KOPT-K1 (cell line): ENCODE data around the gene BRAF.
"Not testable (repeated sequence)": the region's sequence is repeated elsewhere in the genome, so short reads cannot be mapped to it uniquely, and the experiment has no call there.

Source experiments
- H3K27ac ChIP-seq: fragments of 200-600 bp; sonication (generic); 2 replicates; pipeline ENCODE4 v1.5.1; 2016; ENCODE audit warnings: antibody characterized with exemption, mild to moderate bottlenecking, low read depth, low read length; ENCODE audit not compliant: poor library complexity, severe bottlenecking
- H3K36me3 ChIP-seq: fragments of 200-600 bp; sonication (generic); 2 replicates; pipeline ENCODE4 v1.5.1; 2017; ENCODE audit warnings: antibody characterized with exemption, mild to moderate bottlenecking, low read length, moderate library complexity; ENCODE audit not compliant: insufficient read depth
- H3K9me3 ChIP-seq: fragments of 200-600 bp; sonication (generic); 2 replicates; pipeline ENCODE4 v1.5.1; 2017; ENCODE audit warnings: antibody characterized with exemption, low read length, mild to moderate bottlenecking; ENCODE audit not compliant: insufficient read depth, poor library complexity, severe bottlenecking

BRAF gene

DNA sequence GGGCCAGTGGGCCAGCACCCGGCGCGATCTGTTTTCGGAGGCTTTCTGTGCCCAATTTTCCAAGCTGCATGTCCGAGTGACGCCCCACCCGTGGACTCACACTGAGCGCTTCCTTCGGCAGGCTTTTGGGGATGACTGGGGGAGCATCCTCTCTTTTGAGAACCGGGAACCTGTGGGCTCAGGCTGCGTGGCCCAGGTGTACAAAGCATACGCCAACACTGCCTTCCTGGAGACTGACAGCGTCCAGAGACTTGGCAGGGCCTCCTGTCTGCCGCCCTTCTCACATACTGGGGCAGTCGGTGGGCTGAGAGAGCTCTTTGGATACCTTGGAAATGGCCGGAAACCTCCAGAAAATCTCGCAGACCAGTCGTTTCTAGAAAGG lies 251.0 kb downstream of the BRAF start:
- peak overlapping the region; percentile 89 for H3K27ac ChIP-seq
- H3K36me3 ChIP-seq = peaks cover 34% of the 10 kb centered on the region
- H3K9me3 ChIP-seq = no peaks in the 10 kb centered on the region

GRCh38 chr7:140673063-140673773 lies 251.5 kb downstream of the BRAF start:
- Histone ChIP-seq H3K27ac (peak overlapping the region; percentile 89), H3K9me3 (no peaks in the 10 kb centered on the region), H3K36me3 (peaks cover 29% of the 10 kb centered on the region)

DNA sequence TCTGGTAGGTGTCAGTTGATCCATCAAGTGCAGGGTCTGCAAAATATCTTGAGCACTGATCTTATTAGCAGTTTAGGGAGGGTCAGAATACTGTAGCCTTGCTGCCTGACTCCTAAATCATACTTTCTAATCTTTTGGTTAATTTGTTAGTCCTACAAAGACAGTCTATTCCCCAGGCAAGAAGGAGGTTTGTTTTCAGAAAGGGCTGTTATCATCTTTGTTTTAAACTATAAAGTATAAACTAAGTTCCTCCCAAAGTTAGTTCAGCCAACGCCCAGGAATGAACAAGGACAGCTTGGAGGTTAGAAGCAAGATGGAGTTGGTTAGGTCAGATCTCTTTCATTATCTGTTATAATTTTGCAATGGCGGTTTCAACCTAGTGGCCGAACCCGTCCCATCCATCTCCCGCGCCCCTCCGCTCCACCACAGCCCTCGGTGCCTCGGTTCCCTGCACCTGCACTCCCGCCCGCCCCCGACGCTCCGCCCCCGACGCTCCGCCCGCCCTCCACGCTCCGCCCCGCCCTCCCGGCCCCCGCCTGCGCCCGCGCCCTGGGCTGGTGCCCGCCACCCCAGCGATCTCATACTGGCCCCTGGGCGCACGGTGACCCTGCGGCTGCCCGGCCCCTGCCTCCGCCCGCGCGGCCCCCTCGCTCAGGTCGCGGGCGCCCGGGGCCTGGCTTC lies 252.2 kb downstream of the BRAF start, which contains the start of gene ADCK2:
Gene ADCK2 (plus strand): TSS at position 564 of the 681 bp plus-strand sequence. CDS start 386 bp downstream, outside the sequence.
- peak within 1 kb of the TSS; percentile 89 for H3K27ac ChIP-seq

GRCh38 chr7:140671966-140672365 lies 252.8 kb downstream of the BRAF start:
- peaks cover 17% of the 10 kb centered on the region for H3K36me3 ChIP-seq
- H3K27ac ChIP-seq = peak overlapping the region; percentile 89
- no peaks in the 10 kb centered on the region for H3K9me3 ChIP-seq

More for the DNA sequence above, 252.2 kb downstream of the BRAF start, which contains the start of gene ADCK2:
- H3K36me3 ChIP-seq = peaks cover 22% of the 10 kb centered on the region
- H3K9me3 ChIP-seq = no peaks in the 10 kb centered on the region

DNA sequence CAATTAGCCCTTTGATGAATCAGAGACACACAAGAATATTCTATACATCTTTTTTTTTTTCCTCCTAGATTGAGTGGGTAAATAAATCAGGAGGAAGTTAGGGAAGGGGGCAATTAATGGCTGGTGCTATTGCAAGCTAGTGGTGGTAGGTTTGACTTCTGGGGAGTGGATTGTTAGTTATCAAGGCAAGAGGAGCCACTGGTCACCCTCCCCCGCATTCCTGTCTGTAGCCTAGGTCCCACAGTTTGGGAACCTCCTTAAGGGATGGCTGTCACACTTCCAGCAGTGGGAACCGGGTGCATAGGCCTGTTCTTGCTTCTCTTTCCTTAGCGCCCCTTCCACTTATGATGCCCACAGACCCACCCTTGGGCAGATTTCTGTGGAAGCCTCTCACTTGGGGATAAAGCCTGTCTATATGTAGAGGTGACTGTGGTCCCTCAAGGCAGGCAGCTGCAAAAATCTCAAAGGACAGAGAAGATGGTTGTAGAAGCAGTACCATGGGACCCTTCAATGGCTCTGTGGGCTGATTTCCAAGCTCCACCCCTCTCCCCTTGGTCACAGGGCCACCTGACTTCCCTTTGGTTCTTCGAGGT lies 254.3 kb downstream of the BRAF start:
- no peaks in the 10 kb centered on the region for H3K9me3 ChIP-seq
- peaks cover 2% of the 10 kb centered on the region for H3K36me3 ChIP-seq
- no peak overlapping the region for H3K27ac ChIP-seq

GRCh38 chr7:140669862-140670261 lies 254.9 kb downstream of the BRAF start:
- H3K27ac ChIP-seq, H3K9me3 ChIP-seq, H3K36me3 ChIP-seq: not testable (repeated sequence)

DNA sequence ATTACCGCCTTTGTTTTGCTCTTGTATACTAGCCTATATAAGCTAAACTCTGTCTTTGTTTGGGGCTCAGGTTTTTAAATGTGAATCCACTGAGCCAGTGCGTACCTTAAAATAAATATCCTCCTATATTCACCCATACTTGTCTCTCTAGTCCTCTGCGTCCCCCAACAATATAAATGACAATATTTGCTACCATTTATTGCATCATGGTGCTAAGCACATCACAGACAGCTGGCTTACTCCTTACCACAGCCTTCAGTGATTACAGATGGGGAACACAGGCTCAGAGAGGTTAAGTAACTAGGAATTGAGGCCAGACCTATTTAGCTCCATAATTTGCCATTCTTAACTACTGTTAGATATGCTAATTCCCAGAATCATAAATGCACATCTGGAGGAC lies 255.4 kb downstream of the BRAF start:
- no peaks in the 10 kb centered on the region for H3K9me3 ChIP-seq
- H3K36me3 ChIP-seq = no peaks in the 10 kb centered on the region
- H3K27ac ChIP-seq = no peak overlapping the region
